H1 (cell line): ENCODE data around the gene HSPA5. TPM values are rescaled to one million over a fixed set of nuclear protein-coding genes. Genes with fewer than 3 reads are reported as not detected.

Experiments
- CTCF ChIA-PET: fragments of 300-600 bp; sonication (Branson Sonifier 250); formaldehyde crosslinking; loops from one replicate; lab custom pipeline; 2021; ENCODE audit not compliant: partially characterized antibody; lab: Charles Lee
- POLR2A ChIA-PET: fragments of 300-600 bp; sonication (Branson Sonifier 250); formaldehyde crosslinking; loops from one replicate; lab custom pipeline; 2021; ENCODE audit warnings: inconsistent platforms; ENCODE audit not compliant: partially characterized antibody; lab: Charles Lee
- DNase-seq, 2 experiments: peaks; one replicate each; pipeline versions ENCODE4 v3.0.0 to v3.0.0-alpha.2; 2010 to 2022; ENCODE audit warnings: low spot score in 2 of 2, low read depth in 1 of 2, mixed read lengths in 1 of 2
- FAIRE-seq: peaks from 2 replicates; lab custom pipeline; 2011; peaks lifted over from hg19 to GRCh38; lab: Jason Lieb, UNC
- H2AFZ ChIP-seq: 2 replicates; pipeline ENCODE4 v1.8.1; 2012; ENCODE audit warnings: low read length, inconsistent platforms
- H2AK5ac ChIP-seq: 2 replicates; pipeline ENCODE4 v1.6.1; 2013; ENCODE audit warnings: low read depth, low read length
- H2BK120ac ChIP-seq: replicated peaks from 2 replicates; pipeline ENCODE3; 2013; ENCODE audit warnings: low read depth, low read length, inconsistent platforms
- H2BK12ac ChIP-seq: 2 replicates; pipeline ENCODE4 v1.6.1; 2013; ENCODE audit warnings: low read depth, low read length
- H2BK15ac ChIP-seq: 2 replicates; pipeline ENCODE4 v1.6.1; 2013; ENCODE audit warnings: low read length
- H2BK20ac ChIP-seq: 2 replicates; pipeline ENCODE4 v1.6.1; 2013; ENCODE audit warnings: low read length
- H2BK5ac ChIP-seq: 2 replicates; pipeline ENCODE4 v1.6.1; 2013; ENCODE audit warnings: low read depth, low read length
- H3K14ac ChIP-seq: 2 replicates; pipeline ENCODE4 v1.6.1; 2013; ENCODE audit warnings: inconsistent platforms; ENCODE audit not compliant: insufficient read length
- H3K18ac ChIP-seq: 2 replicates; pipeline ENCODE4 v1.6.1; 2013; ENCODE audit warnings: low read length; ENCODE audit errors: extremely low read depth
- H3K23ac ChIP-seq: 2 replicates; pipeline ENCODE4 v1.6.1; 2013; ENCODE audit warnings: inconsistent platforms; ENCODE audit not compliant: insufficient read length
- H3K23me2 ChIP-seq: 2 replicates; pipeline ENCODE4 v1.6.1; 2013; ENCODE audit warnings: low read depth, low read length
- H3K27ac ChIP-seq: 2 replicates; pipeline ENCODE4 v1.6.1; 2011; ENCODE audit warnings: low read depth, low read length, inconsistent platforms
- H3K27me3 ChIP-seq, 4 experiments: replicated peaks in 1 of 4; 1 replicate in 1 of 4; 2 replicates in 3 of 4; pipeline versions ENCODE4 v1.6.1 to v1.8.1; 2011 to 2013; ENCODE audit warnings: low read length in 3 of 4, mild to moderate bottlenecking in 3 of 4, inconsistent platforms in 2 of 4, mixed read lengths in 2 of 4, moderate library complexity in 1 of 4; ENCODE audit not compliant: control insufficient read depth in 3 of 4, insufficient read depth in 3 of 4; ENCODE audit errors: extremely low read depth in 1 of 4
- H3K36me3 ChIP-seq, 4 experiments: 2 replicates each; pipeline versions ENCODE4 v1.6.1 to v1.8.1; 2011 to 2013; ENCODE audit warnings: mild to moderate bottlenecking in 4 of 4, low read length in 3 of 4, moderate library complexity in 2 of 4, control low read depth in 1 of 4, inconsistent platforms in 1 of 4; ENCODE audit not compliant: insufficient read depth in 4 of 4, control insufficient read depth in 2 of 4
- H3K4ac ChIP-seq: replicated peaks from 2 replicates; pipeline ENCODE3; 2013; ENCODE audit warnings: low read length, low read depth, mixed read lengths, inconsistent platforms; ENCODE audit not compliant: insufficient read length
- H3K4me1 ChIP-seq, 4 experiments: replicated peaks in 1 of 4; 1 replicate in 1 of 4; 2 replicates in 3 of 4; pipeline versions ENCODE4 v1.6.1 to v1.8.1; 2011 to 2013; ENCODE audit warnings: low read length in 3 of 4, inconsistent platforms in 2 of 4, mixed read lengths in 1 of 4; ENCODE audit not compliant: insufficient read depth in 4 of 4, control insufficient read depth in 3 of 4
- H3K4me2 ChIP-seq, 2 experiments: 2 replicates each; pipeline versions ENCODE4 v1.6.1 to v1.8.1; 2011 to 2013; ENCODE audit warnings: low read depth in 2 of 2, low read length in 2 of 2, control low read depth in 1 of 2, inconsistent platforms in 1 of 2, mild to moderate bottlenecking in 1 of 2; ENCODE audit not compliant: insufficient read depth in 1 of 2
- H3K4me3 ChIP-seq, 4 experiments: fragments of 200-600, 300-600 bp in 1 of 4; sonication (generic), shearing (Covaris generic), sonication (Bioruptor Twin) in 1 of 4; 2 replicates each; pipeline versions ENCODE4 v1.5.1 to v1.8.1; 2011 to 2016; ENCODE audit warnings: low read length in 4 of 4, low read depth in 3 of 4, control low read depth in 2 of 4, inconsistent platforms in 2 of 4, mild to moderate bottlenecking in 2 of 4, mixed read lengths in 1 of 4, moderate library complexity in 1 of 4; ENCODE audit not compliant: insufficient read depth in 2 of 4; ENCODE audit errors: extremely low read depth in 1 of 4
- H3K56ac ChIP-seq: replicated peaks from 2 replicates; pipeline ENCODE3; 2013; ENCODE audit warnings: low read depth, mild to moderate bottlenecking, mixed read lengths, low read length, inconsistent platforms; ENCODE audit not compliant: insufficient read length
- H3K79me1 ChIP-seq: 2 replicates; pipeline ENCODE4 v1.6.1; 2013; ENCODE audit warnings: low read depth, low read length, control low read depth
- H3K79me2 ChIP-seq, 2 experiments: 2 replicates each; pipeline versions ENCODE4 v1.6.1 to v1.8.1; 2012 to 2013; ENCODE audit warnings: low read length in 2 of 2, mild to moderate bottlenecking in 2 of 2, inconsistent platforms in 1 of 2; ENCODE audit not compliant: insufficient read depth in 2 of 2, control insufficient read depth in 1 of 2
- H3K9ac ChIP-seq, 4 experiments: replicated peaks in 1 of 4; 1 replicate in 1 of 4; 2 replicates in 3 of 4; pipeline versions ENCODE4 v1.6.1 to v1.8.1; 2011 to 2013; ENCODE audit warnings: low read depth in 3 of 4, low read length in 3 of 4, control low read depth in 2 of 4, mild to moderate bottlenecking in 2 of 4, moderate library complexity in 2 of 4, inconsistent platforms in 1 of 4; ENCODE audit errors: extremely low read depth in 1 of 4
- H3K9me3 ChIP-seq, 2 experiments: 2 replicates each; pipeline versions ENCODE4 v1.6.1 to v1.8.1; 2012 to 2013; ENCODE audit warnings: mild to moderate bottlenecking in 2 of 2, moderate library complexity in 2 of 2, control low read depth in 1 of 2, inconsistent platforms in 1 of 2, low read depth in 1 of 2, low read length in 1 of 2, mixed read lengths in 1 of 2; ENCODE audit not compliant: insufficient read depth in 2 of 2
- H4K20me1 ChIP-seq, 2 experiments: replicated peaks in 1 of 2; 2 replicates each; pipeline versions ENCODE3 to v1.8.1; 2011 to 2013; ENCODE audit warnings: inconsistent platforms in 2 of 2, low read length in 2 of 2, mild to moderate bottlenecking in 1 of 2; ENCODE audit not compliant: insufficient read depth in 2 of 2, control insufficient read depth in 1 of 2
- H4K5ac ChIP-seq: 2 replicates; pipeline ENCODE4 v1.6.1; 2013; ENCODE audit warnings: low read length, low read depth, mixed read lengths, inconsistent platforms; ENCODE audit not compliant: insufficient read length
- H4K8ac ChIP-seq: 2 replicates; pipeline ENCODE4 v1.8.0; 2013; ENCODE audit warnings: mild to moderate bottlenecking, moderate library complexity, low read length, inconsistent platforms; ENCODE audit not compliant: insufficient read depth; ENCODE audit errors: extremely low read depth
- H4K91ac ChIP-seq: replicated peaks from 2 replicates; pipeline ENCODE3; 2013; ENCODE audit warnings: low read length, mixed read lengths, inconsistent platforms; ENCODE audit not compliant: insufficient read length
- CBX5 ChIP-seq: fragments of 300-800, 300-1000 bp; sonication (generic); IDR thresholded peaks from 2 replicates; pipeline ENCODE4 v1.7.1; 2016; ENCODE audit warnings: antibody characterized with exemption, low read length, low read depth
- CHD2 ChIP-seq: IDR thresholded peaks from 2 replicates; pipeline ENCODE4 v1.6.1; 2012; ENCODE audit warnings: low read length, improper control_type of control experiment
- E2F6 ChIP-seq: IDR thresholded peaks from 2 replicates; pipeline ENCODE4 v1.6.1; 2012; ENCODE audit warnings: inconsistent platforms
- HDAC2 ChIP-seq, 2 experiments: fragments of 300-600 bp in 1 of 2; sonication (generic) in 1 of 2; IDR thresholded peaks; 2 replicates each; pipeline ENCODE4 v1.6.1; 2011 to 2012; ENCODE audit warnings: low read depth in 2 of 2, low read length in 2 of 2, mild to moderate bottlenecking in 2 of 2, moderate library complexity in 2 of 2, borderline replicate concordance in 1 of 2, inconsistent platforms in 1 of 2
- MAFK ChIP-seq: IDR thresholded peaks from 2 replicates; pipeline ENCODE4 v1.6.1; 2012; ENCODE audit warnings: low read depth, mild to moderate bottlenecking, improper control_type of control experiment, low read length
- MAX ChIP-seq: IDR thresholded peaks from 2 replicates; pipeline ENCODE4 v1.6.1; 2012; ENCODE audit warnings: inconsistent platforms
- SAP30 ChIP-seq: fragments of 300-600 bp; sonication (generic); IDR thresholded peaks from 2 replicates; pipeline ENCODE4 v1.7.1; 2012; ENCODE audit warnings: low read length, moderate library complexity, mild to moderate bottlenecking, inconsistent platforms; ENCODE audit not compliant: insufficient read depth, insufficient replicate concordance
- SIN3A ChIP-seq, 2 experiments: IDR thresholded peaks in 1 of 2; conservative IDR thresholded peaks in 1 of 2; 2 replicates each; pipeline ENCODE4 v1.6.1; 2011 to 2012; ENCODE audit warnings: low read length in 2 of 2, improper control_type of control experiment in 1 of 2, low read depth in 1 of 2, mild to moderate bottlenecking in 1 of 2
- YY1 ChIP-seq: IDR thresholded peaks from 2 replicates; pipeline ENCODE4 v1.6.1; 2011; ENCODE audit warnings: low read depth, mild to moderate bottlenecking, low read length
- whole genome bisulfite sequencing, 2 experiments: shearing (Covaris generic) in 1 of 2; methylation state at CpG; one replicate each; pipeline versions ENCODE4 v1.1.6 to v1.1.7; 2013 to 2015; ENCODE audit warnings: low lambda C conversion rate in 2 of 2, mixed read lengths in 2 of 2, inconsistent platforms in 1 of 2, low coverage in 1 of 2, missing lambda C conversion rate in 1 of 2; ENCODE audit not compliant: insufficient replicate concordance in 2 of 2, insufficient coverage in 1 of 2, insufficient read length in 1 of 2; ENCODE audit errors: extremely low coverage in 1 of 2, missing lambda C conversion rate in 1 of 2; 5-methylcytosine and 5-hydroxymethylcytosine counted together
- polyA plus RNA-seq, 7 experiments: library from polyadenylated mRNA; depleted of rRNA in 3 of 7; stranded (reverse) in 5 of 7; unstranded in 2 of 7; fragments of >200 nt in 5 of 7; fragments of 200-250 nt in 2 of 7; gene quantifications; 1 replicate in 5 of 7; 2 replicates in 1 of 7; 4 replicates in 1 of 7; pipeline versions ENCODE4 v1.2.1 to v1.2.3, GENCODE V29; 2011 to 2013; ENCODE audit warnings: missing spikeins in 2 of 7, mixed read lengths in 2 of 7
- total RNA-seq: library from RNA; stranded (reverse); fragmentation: NEBNext Ultra II Directional; extraction: Animal tissue kit (Norgen Biotek cat#: 25700); gene quantifications from 2 replicates; pipeline ENCODE4 v1.2.1, GENCODE V29; 2021

Gene HSPA5
- total and polyA plus RNA-seq, 2 of the 8 experiments (the other 6 are each of a cell fraction or from before 2014, with no cell fraction given): 91.3 to 352 TPM

DNA sequence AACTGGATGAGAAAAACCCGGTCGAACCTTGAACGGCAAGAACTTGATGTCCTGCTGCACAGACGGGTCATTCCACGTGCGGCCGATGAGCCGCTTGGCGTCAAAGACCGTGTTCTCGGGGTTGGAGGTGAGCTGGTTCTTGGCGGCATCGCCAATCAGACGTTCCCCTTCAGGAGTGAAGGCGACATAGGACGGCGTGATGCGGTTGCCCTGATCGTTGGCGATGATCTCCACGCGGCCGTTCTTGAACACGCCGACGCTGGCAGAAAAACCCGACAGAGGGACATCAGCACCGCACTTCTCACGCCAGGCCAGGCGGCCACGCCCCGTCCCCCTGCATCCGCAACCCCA, 519 bp downstream of the HSPA5 start:
- 1% methylated on average over 33 of the region's 33 CpGs; no CpG with 5 or more reads in 1 of the 2 experiments for WGBS, 2 experiments
- H3K4me1 ChIP-seq: peaks cover 0 to 6% (median under 1%) of the 10 kb centered on the region in 4 experiments; a peak in 1 of 7 replicates
- peak overlapping the region; percentile 61 for H3K56ac ChIP-seq
- no peak overlapping the region for H3K23ac ChIP-seq
- 0 out of 2 replicates have a peak overlapping the region, but pooled peaks have one; percentile 39 for H3K18ac ChIP-seq
- peak overlapping the region; percentile 96 for H2BK5ac ChIP-seq
- H2AK5ac ChIP-seq: peak overlapping the region; percentile 77; the same call in 1 of the 2 replicates
- H2BK15ac ChIP-seq: no peak overlapping the region
- peaks cover 23 to 46% (median 35%) of the 10 kb centered on the region in 4 experiments for H3K36me3 ChIP-seq
- H2AFZ ChIP-seq: no peak overlapping the region
- no peak overlapping the region for H2BK20ac ChIP-seq
- peak overlapping the region; percentile 99 for H4K8ac ChIP-seq
- H3K4me3 ChIP-seq: peak overlapping the region; percentile 75 to 100 (median 93)
- H3K14ac ChIP-seq: no peak overlapping the region
- peak overlapping the region; percentile 80; the same call in 1 of the 2 replicates for H2BK12ac ChIP-seq
- H4K91ac ChIP-seq: peak overlapping the region; percentile 93
- H3K9me3 ChIP-seq: no peaks in the 10 kb centered on the region
- FAIRE-seq (no peak), DNase-seq (peak in 1 of 2 experiments; percentile 47)
- H3K27me3 ChIP-seq: peaks cover 0 to 2% (median 0%) of the 10 kb centered on the region in 4 experiments; a peak in 1 of 7 replicates
- peaks cover 0 to 17% of the 10 kb centered on the region in 2 experiments for H4K20me1 ChIP-seq
- ChIA-PET CTCF (interaction anchor here (2.0 kb wide), 1 partner anchor 135 kb away, joined by 5 read pairs; no protein-coding TSS in a partner anchor), POLR2A (interaction anchor here (0.6 to 3.8 kb wide), 31 partner anchors 9 to 384 kb away, joined by 3 to 24 read pairs (median 6); partner anchors contain the start of genes GAPVD1 and RABEPK)
- H3K79me2 ChIP-seq: peaks cover 7 to 33% of the 10 kb centered on the region in 2 experiments
- 0 out of 2 replicates have a peak, but pooled peaks cover 3% of the 10 kb centered on the region for H3K79me1 ChIP-seq
- H3K23me2 ChIP-seq: peaks cover 9% of the 10 kb centered on the region; the same call in 1 of the 2 replicates
- H3K9ac ChIP-seq: peak overlapping the region; percentile 95 to 99 (median 96)
- peak overlapping the region; percentile 48 for H4K5ac ChIP-seq
- peak overlapping the region; percentile 75 to 86 for H3K4me2 ChIP-seq
- no peak overlapping the region for H2BK120ac ChIP-seq
- TF ChIP-seq HDAC2 (IDR thresholded peaks at IDR 0.05; ENCODE audit: borderline replicate concordance in 1 of 2, low read depth in 2 of 2, low read length in 2 of 2) (peak in 1 of 2 experiments; percentile 77; a peak in 1 of 4 replicates), SIN3A (conservative IDR thresholded peaks at IDR 0.05 in 1 of 2, IDR thresholded peaks at IDR 0.05 in 1 of 2; ENCODE audit: low read depth in 1 of 2, low read length in 2 of 2) (0 out of 4 replicates have a peak, but pooled peaks of 1 of the 2 experiments have one; percentile 86), MAFK (no peak), CBX5 (no peak), E2F6 (peak; percentile 51), MAX (peak; percentile 80), SAP30 (peak; percentile 89), CHD2 (no peak), YY1 (no peak)
- H3K4ac ChIP-seq: no peak overlapping the region
- H3K27ac ChIP-seq: peak overlapping the region; percentile 87
